ENCODE data around the gene MLEC. TPM values are rescaled to one million over a fixed set of nuclear protein-coding genes. Genes with fewer than 3 reads are reported as not detected.

Gene MLEC
- total and polyA plus RNA-seq, 3 donors from 2014 or later, result 93.2 to 130 (median 104) TPM

GRCh38 chr12:120642121-120642520 is 44.8 kb upstream of the MLEC start:
- H3K9me3 ChIP-seq, result no peaks in the 10 kb centered on the region

GRCh38 chr12:120642826-120643225 is 44.1 kb upstream of the MLEC start:
- peaks cover 6% of the 10 kb centered on the region for H3K4me1 ChIP-seq
- no peak overlapping the region for H3K4me3 ChIP-seq
- no peak for DNase-seq
- H3K36me3 ChIP-seq (ENCODE audit: low read depth, missing control alignments), result no peaks in the 10 kb centered on the region
- H3K27me3 ChIP-seq, result no peaks in the 10 kb centered on the region
- no peaks in the 10 kb centered on the region for H3K9me3 ChIP-seq
- TF ChIP-seq CTCF (IDR thresholded peaks at IDR 0.05) (no peak), POLR2A (IDR thresholded peaks at IDR 0.05) (no peak)
- WGBS, 2 donors, result 83 to 87% methylated on average over 4 of the region's 4 CpGs
- no peak overlapping the region for H3K27ac ChIP-seq
- intact Hi-C loops (cut with DNase I; ENCODE audit: low total_unique reads), result loop anchor here (10.0 kb wide), 1 partner anchor 332 kb away; the partner anchor contains the start of gene HNF1A

More at GRCh38 chr12:120642121-120642520, 44.8 kb upstream of the MLEC start:
- no peaks in the 10 kb centered on the region for H3K27me3 ChIP-seq
- H3K27ac ChIP-seq, result no peak overlapping the region
- TF ChIP-seq POLR2A (IDR thresholded peaks at IDR 0.05) (no peak), CTCF (IDR thresholded peaks at IDR 0.05) (no peak)
- DNase-seq, result no peak
- intact Hi-C loops (cut with DNase I; ENCODE audit: low total_unique reads), result loop anchor here (10.0 kb wide), 1 partner anchor 333 kb away; the partner anchor contains the start of gene HNF1A
- 64 to 80% methylated on average over 9 of the region's 9 CpGs for WGBS, 2 donors
- no peak overlapping the region for H3K4me3 ChIP-seq
- H3K4me1 ChIP-seq, result peaks cover 6% of the 10 kb centered on the region
- no peaks in the 10 kb centered on the region for H3K36me3 ChIP-seq (ENCODE audit: low read depth, missing control alignments)

- no peak overlapping the region for H3K27ac ChIP-seq
- H3K27me3 ChIP-seq, result no peaks in the 10 kb centered on the region
- intact Hi-C loops (cut with DNase I; ENCODE audit: low total_unique reads), result loop anchor here (10.0 kb wide), 1 partner anchor 331 kb away; the partner anchor contains the start of gene HNF1A
- H3K4me3 ChIP-seq, result no peak overlapping the region
- H3K9me3 ChIP-seq, result no peaks in the 10 kb centered on the region
- TF ChIP-seq POLR2A (IDR thresholded peaks at IDR 0.05) (no peak), CTCF (IDR thresholded peaks at IDR 0.05) (no peak)
- DNase-seq, result no peak
- H3K36me3 ChIP-seq (ENCODE audit: low read depth, missing control alignments), result no peaks in the 10 kb centered on the region
- peaks cover 6% of the 10 kb centered on the region for H3K4me1 ChIP-seq
- WGBS, 2 donors, result 83 to 85% methylated on average over 4 of the region's 4 CpGs
These were observed 43.4 kb upstream of the MLEC start for GRCh38 chr12:120643574-120643973.

- TF ChIP-seq CTCF (IDR thresholded peaks at IDR 0.05), result no peak
- TF ChIP-seq POLR2A (IDR thresholded peaks at IDR 0.05), result no peak
- Histone ChIP-seq H3K27ac (no peak overlapping the region), H3K36me3 (ENCODE audit: low read depth, missing control alignments) (no peaks in the 10 kb centered on the region), H3K4me3 (no peak overlapping the region), H3K9me3 (no peaks in the 10 kb centered on the region), H3K27me3 (no peaks in the 10 kb centered on the region), H3K4me1 (peaks cover 18% of the 10 kb centered on the region)
- WGBS, 2 donors, result 60 to 64% methylated on average over 5 to 6 of the region's 6 CpGs
- intact Hi-C loops (cut with DNase I; ENCODE audit: low total_unique reads), result loop anchor here (5.0 to 10.0 kb wide), 2 partner anchors 64 to 329 kb away; partner anchors contain the start of genes HNF1A and POP5
- DNase-seq, result no peak
These were observed 40.9 kb upstream of the MLEC start for GRCh38 chr12:120646044-120646443.

- intact Hi-C loops (cut with DNase I; ENCODE audit: low total_unique reads), result loop anchor here (5.0 to 10.0 kb wide), 2 partner anchors 65 to 327 kb away; partner anchors contain the start of genes HNF1A and POP5
- TF ChIP-seq POLR2A (IDR thresholded peaks at IDR 0.05) (no peak), CTCF (IDR thresholded peaks at IDR 0.05) (no peak)
- H3K36me3 ChIP-seq (ENCODE audit: low read depth, missing control alignments), result no peaks in the 10 kb centered on the region
- no peak overlapping the region for H3K27ac ChIP-seq
- no peaks in the 10 kb centered on the region for H3K27me3 ChIP-seq
- H3K4me1 ChIP-seq, result peaks cover 12% of the 10 kb centered on the region
- 83 to 86% methylated on average over 13 of the region's 13 CpGs for WGBS, 2 donors
- DNase-seq, result no peak
- no peaks in the 10 kb centered on the region for H3K9me3 ChIP-seq
- H3K4me3 ChIP-seq, result no peak overlapping the region
These were observed 39.6 kb upstream of the MLEC start for GRCh38 chr12:120647375-120647755.
